A549 (cell line): ENCODE results near the gene ATG10.

Experiments
- BHLHE40 ChIP-seq: IDR thresholded peaks from 2 replicates; pipeline ENCODE4 v1.6.1; 2012; ENCODE audit warnings: low read depth, low read length, inconsistent platforms
- CTCF ChIP-seq: fragments of >200 bp; sonication (Bioruptor Twin); formaldehyde crosslinking; IDR thresholded peaks from 3 replicates; pipeline ENCODE4 v1.5.1; 2016
- EHMT2 ChIP-seq: fragments of 200-600 bp; sonication (generic); IDR thresholded peaks from 2 replicates; pipeline ENCODE4 v1.6.1; 2016; ENCODE audit warnings: antibody characterized with exemption, low read depth, mild to moderate bottlenecking, moderate library complexity
- POLR2A ChIP-seq: IDR thresholded peaks from 2 replicates; pipeline ENCODE4 v1.6.1; 2012; ENCODE audit warnings: mild to moderate bottlenecking, low read length
- TP53 ChIP-seq: fragments of 250-450 bp; sonication (Bioruptor Pico); IDR thresholded peaks from 2 replicates; pipeline ENCODE4 v1.5.0; 2021; ENCODE audit warnings: mild to moderate bottlenecking, moderate library complexity
- USF2 ChIP-seq: fragments of 450-650 bp; IDR thresholded peaks from 2 replicates; pipeline ENCODE4 v1.6.1; 2014; ENCODE audit warnings: antibody characterized with exemption
- TF ChIP-seq, protein P1 (sequence below): IDR thresholded peaks from 2 replicates; pipeline ENCODE4 v1.6.1; 2012

DNA sequence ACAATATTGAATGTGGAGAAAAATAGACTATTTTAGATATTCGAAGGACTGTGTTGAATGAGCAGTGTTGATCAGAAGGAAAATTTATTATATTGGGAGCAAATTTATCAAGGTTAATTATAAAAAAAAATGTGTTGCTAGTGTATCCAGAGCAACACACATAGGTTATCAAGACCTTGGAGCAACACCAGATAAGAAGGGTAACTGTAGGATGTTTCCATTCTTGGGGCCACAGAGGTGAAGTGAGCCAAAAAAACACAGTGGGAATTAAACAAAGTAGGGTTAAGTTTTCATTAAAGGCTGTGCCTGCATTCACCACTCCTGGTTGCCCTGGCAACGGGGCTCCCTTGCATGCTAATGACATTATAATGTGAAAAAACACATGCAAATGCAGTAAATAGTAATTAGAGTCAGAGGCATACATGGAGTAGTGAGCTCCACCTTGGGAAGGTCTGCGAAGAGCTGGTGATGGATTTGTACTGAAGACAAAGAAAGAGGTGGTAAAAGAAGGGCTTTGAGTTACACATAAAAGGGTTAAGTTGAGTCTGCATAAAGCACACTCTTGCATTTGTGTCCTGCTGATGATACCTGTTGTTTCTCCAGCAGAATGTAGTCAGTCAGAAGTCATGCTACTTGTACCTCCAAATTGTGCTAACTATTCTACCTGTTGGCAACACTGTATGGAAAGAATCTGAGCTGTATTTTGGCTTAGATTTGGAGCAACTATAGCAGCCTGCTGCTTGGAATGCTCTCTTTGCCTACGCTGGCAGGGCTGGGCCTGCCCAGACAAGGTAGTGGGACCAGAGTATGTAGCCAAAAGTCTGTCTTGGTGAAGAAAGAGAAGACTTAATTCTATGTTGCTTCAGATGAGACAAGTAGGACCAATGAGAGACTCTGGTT lies 59.6 kb downstream of the ATG10 start:
- TF ChIP-seq CTCF: no peak
- TF ChIP-seq, protein P1, sequence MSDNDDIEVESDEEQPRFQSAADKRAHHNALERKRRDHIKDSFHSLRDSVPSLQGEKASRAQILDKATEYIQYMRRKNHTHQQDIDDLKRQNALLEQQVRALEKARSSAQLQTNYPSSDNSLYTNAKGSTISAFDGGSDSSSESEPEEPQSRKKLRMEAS: no peak
- TF ChIP-seq TP53 (CRISPR knock-in tag): no peak
- TF ChIP-seq POLR2A: no peak
- no peak for TF ChIP-seq USF2
- TF ChIP-seq BHLHE40: no peak
- TF ChIP-seq EHMT2: no peak
